NB4 (cell line): ENCODE measurements around the gene CAMKMT.

Experiments
- DNase-seq: peaks from one replicate; pipeline ENCODE4 v3.0.0; 2010; ENCODE audit warnings: low read depth
- H3K4me3 ChIP-seq: one replicate; pipeline ENCODE4 v1.5.1; 2011; ENCODE audit warnings: mild to moderate bottlenecking, low read depth, low read length, moderate library complexity
- CTCF ChIP-seq: IDR thresholded peaks from one replicate; pipeline ENCODE4 v1.5.1; 2012; ENCODE audit warnings: low read depth, low read length
- MAX ChIP-seq: IDR thresholded peaks from 2 replicates; pipeline ENCODE4 v1.6.1; 2011; ENCODE audit warnings: low read depth, low read length
- MYC ChIP-seq: IDR thresholded peaks from 2 replicates; pipeline ENCODE4 v1.6.1; 2011; ENCODE audit warnings: low read depth, low read length
- POLR2A ChIP-seq: IDR thresholded peaks from 2 replicates; pipeline ENCODE4 v1.6.1; 2011; ENCODE audit warnings: mild to moderate bottlenecking; ENCODE audit not compliant: insufficient read length; ENCODE audit errors: extremely low read depth

Gene CAMKMT

GRCh38 chr2:44362207-44363015 is 664 bp downstream of the CAMKMT start:
- DNase-seq, result peak; percentile 75
- peak overlapping the region; percentile 93 for H3K4me3 ChIP-seq
- TF ChIP-seq POLR2A (no peak), MAX (peak; percentile 44; the same call in 1 of the 2 replicates)

- DNase-seq, result no peak
- TF ChIP-seq MYC (no peak), CTCF (no peak), MAX (no peak), POLR2A (no peak)
- H3K4me3 ChIP-seq, result no peak overlapping the region
Observed at GRCh38 chr2:44364604-44365003, 2.9 kb downstream of the CAMKMT start.

- TF ChIP-seq MYC (no peak), MAX (no peak), POLR2A (no peak), CTCF (no peak)
- no peak overlapping the region for H3K4me3 ChIP-seq
- DNase-seq, result no peak
Observed at GRCh38 chr2:44367591-44367990, 5.8 kb downstream of the CAMKMT start.

GRCh38 chr2:44369392-44369791 is 7.6 kb downstream of the CAMKMT start:
- H3K4me3 ChIP-seq, result no peak overlapping the region

GRCh38 chr2:44371445-44371844 is 9.7 kb downstream of the CAMKMT start:
- TF ChIP-seq MAX, result no peak
- no peak for DNase-seq
- no peak overlapping the region for H3K4me3 ChIP-seq

More at GRCh38 chr2:44369392-44369791, 7.6 kb downstream of the CAMKMT start:
- DNase-seq, result no peak
- TF ChIP-seq CTCF (no peak), MAX (no peak), MYC (no peak), POLR2A (no peak)

- no peak overlapping the region for H3K4me3 ChIP-seq
- no peak for DNase-seq
- TF ChIP-seq MAX (no peak), CTCF (no peak), MYC (no peak), POLR2A (no peak)
Observed at GRCh38 chr2:44372246-44372645, 10.5 kb downstream of the CAMKMT start.
